ENCODE data around the gene MYO3B. TPM values are rescaled to one million over a fixed set of nuclear protein-coding genes. Genes with fewer than 3 reads are reported as not detected.

MYO3B gene
- total RNA-seq, 4 donors from 2014 or later, result not detected

DNA sequence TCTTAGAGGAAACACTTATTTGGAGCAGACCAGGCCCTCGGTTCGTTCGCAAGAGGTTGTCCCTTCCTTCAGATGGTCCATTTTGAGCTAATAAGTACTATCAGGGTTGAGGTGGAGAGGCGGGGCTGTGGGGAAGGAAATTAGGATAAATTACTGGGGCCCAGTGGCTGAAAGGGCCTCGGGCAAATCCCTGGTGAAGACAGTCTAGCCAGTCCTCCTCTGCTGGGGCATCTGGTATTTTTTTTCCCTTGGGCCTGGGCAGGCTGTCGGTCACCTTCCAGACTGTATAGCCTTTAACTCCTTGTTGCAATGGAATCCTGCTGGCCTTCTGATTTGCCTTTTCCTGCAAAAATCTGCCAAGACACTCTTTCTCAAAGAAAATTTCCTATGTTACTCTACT, 1.7 kb upstream of the MYO3B start:
- ATAC-seq (ENCODE audit: low FRiP score) (no peak), DNase-seq (ENCODE audit: low spot score) (no peak)
- no peak for TF ChIP-seq CTCF (IDR thresholded peaks at IDR 0.05)

DNA sequence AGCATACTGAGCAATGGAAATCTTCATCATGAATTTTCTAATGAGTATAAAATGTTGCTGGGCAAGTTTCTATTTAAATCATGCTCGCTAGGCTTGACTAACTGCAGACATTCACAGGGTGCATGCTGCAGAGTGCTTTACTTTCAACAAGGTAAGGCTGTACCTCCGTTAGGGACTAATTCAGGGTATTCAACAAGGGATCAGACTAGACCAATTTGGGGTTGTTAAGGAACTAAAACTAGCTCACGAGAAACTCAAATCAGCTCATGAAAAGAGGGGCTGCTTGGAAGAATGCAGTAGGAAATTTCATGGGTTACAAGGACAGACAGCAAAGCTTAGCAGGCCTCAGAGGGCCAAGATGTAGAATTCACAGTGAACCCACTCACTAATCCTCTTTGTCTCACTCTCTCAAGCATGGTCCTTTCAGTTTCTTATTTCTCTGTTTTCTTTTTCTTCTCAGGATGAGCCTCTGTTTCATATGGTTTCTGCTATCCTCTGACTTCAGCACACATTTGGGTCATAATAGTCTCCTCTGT, 2.2 kb downstream of the MYO3B start:
- ATAC-seq (ENCODE audit: low FRiP score) (no peak), DNase-seq (ENCODE audit: low spot score) (no peak)
- TF ChIP-seq CTCF (IDR thresholded peaks at IDR 0.05), result no peak

DNA sequence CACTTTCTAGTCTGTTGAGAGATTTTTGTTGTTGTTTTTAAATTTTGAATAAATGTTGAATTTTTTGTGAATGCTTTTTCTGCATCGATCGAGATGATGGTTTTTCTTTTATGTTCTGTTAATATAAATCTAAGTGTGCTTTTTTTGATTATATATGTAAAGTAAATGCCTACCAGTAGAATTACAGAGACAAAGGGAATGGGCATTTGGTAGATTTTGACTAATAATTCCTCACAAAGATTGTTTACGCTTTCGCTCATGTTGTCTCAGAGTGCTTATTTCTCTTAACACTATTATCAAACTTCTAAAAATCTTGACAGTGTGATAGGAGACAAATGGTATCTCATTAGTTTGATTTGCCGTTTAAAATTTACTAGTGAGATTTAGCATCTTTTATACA, 3.7 kb downstream of the MYO3B start:
- ATAC-seq (ENCODE audit: low FRiP score) (no peak), DNase-seq (ENCODE audit: low spot score) (no peak)
- TF ChIP-seq CTCF (IDR thresholded peaks at IDR 0.05), result no peak

GRCh38 chr2:170185319-170185718, 7.4 kb downstream of the MYO3B start:
- no peak for DNase-seq (ENCODE audit: low spot score)
- no peak for ATAC-seq (ENCODE audit: low FRiP score)
- TF ChIP-seq CTCF (IDR thresholded peaks at IDR 0.05), result no peak

DNA sequence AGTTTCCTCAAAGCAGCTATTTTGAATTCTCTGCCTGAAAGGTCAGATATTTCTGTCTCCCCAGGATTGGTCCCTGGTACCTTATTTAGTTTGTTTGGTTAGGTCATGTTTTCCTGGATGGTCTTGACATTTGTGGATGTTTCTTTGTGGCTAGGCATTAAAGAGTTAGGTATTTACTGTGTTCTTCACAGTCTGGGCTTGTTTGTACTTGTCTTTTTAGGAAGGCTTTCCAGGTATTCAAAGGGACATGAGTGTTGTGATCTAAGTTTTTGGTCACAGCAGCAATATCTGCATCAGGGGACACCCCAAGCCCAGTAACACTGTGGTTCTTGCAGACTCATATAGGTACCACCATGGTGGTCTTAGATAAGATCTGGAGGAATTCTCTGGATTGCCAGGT, 11.8 kb downstream of the MYO3B start:
- TF ChIP-seq CTCF (IDR thresholded peaks at IDR 0.05), result no peak
- DNase-seq (ENCODE audit: low spot score) (no peak), ATAC-seq (ENCODE audit: low FRiP score) (no peak)

DNA sequence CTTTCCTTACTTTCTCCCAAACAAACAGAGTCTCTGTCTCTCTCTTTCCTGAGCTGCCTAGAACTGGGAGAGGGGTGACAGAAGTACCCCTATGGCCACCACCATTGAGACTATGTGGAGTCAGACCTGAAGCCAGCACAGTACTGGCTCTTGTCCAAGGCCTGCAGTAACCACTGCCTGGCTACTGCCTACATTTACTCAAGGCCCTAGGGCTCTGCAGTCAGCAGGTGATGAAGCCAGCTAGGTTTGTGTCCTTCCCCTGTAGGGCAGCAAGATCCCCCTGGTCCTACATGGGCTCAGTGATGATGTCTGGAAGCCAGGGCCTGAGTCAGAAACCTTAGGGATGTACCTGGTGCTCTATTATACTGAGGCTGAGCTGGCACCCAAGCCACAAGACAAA, 12.2 kb downstream of the MYO3B start:
- ATAC-seq (ENCODE audit: low FRiP score) (no peak), DNase-seq (ENCODE audit: low spot score) (no peak)
- TF ChIP-seq CTCF (IDR thresholded peaks at IDR 0.05), result no peak

DNA sequence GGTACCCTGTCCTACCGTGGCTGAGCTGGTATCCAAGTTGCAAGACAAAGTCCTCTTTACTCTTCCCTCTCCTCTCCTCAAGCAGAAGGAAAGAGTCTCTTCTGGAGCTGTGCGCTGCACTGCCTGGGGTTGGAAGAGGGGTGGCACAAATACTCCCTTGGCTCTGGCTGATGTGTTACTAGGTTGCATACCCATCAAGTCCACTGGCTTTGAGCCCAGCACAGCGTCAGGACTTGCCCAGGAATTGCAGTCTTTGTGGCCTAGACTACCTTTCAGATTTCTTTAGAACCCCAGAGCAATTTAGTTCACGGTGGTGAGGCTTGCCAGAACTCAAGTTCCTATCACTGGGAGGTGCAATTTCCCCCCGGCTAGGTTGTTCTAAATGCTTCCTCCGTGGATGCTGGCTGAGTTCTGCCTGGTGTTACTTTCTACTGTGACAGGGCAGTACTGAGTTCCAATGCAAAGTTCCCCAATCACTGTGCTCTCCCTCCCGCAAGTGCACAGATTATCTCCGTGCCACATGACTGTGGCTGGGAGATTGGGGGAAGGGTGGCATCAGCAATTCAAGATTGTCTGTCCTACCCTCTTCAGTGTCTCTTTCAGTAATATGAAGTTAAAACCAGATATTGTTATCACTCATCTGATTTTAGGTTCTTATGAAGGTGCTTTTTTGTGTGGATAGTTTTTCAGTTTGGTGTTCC, 13.4 kb downstream of the MYO3B start:
- ATAC-seq (ENCODE audit: low FRiP score) (no peak), DNase-seq (ENCODE audit: low spot score) (no peak)
- no peak for TF ChIP-seq CTCF (IDR thresholded peaks at IDR 0.05)
